ENCODE measurements around the gene SLC22A13. TPM values are rescaled to one million over a fixed set of nuclear protein-coding genes. Genes with fewer than 3 reads are reported as not detected.
A peak's percentile ranks its signal among the peaks of the same experiment; 100 is the strongest.

The SLC22A13 gene
- total and polyA plus RNA-seq, 9 of the 15 experiments (the other 6 are each of a cell fraction or from before 2014, with no cell fraction given) = 0.09 to 0.49 (median 0.17) TPM; not detected in 3

- peaks cover 6 to 14% of the 10 kb centered on the region in 2 experiments; a peak in 3 of 5 replicates for H3K4me1 ChIP-seq (replicated peaks in 1 of 2; ENCODE audit: control insufficient read depth in 2 of 2, insufficient read depth in 2 of 2, low read length in 2 of 2)
- no TSS peak for BruUV-seq (replicated peaks)
- TF ChIP-seq TRIM25 (IDR thresholded peaks at IDR 0.05; ENCODE audit: borderline replicate concordance) (no peak), HNRNPH1 (optimal IDR thresholded peaks at IDR 0.05; ENCODE audit: low read depth, low read length) (no peak)
- no peak overlapping the region for H3K9ac ChIP-seq (ENCODE audit: insufficient read depth in 1 of 2, low read depth in 2 of 2, low read length in 2 of 2)
- DNase-seq (ENCODE audit: extremely low read depth in 1 of 4, low spot score in 3 of 4) (no peak), FAIRE-seq (no peak), ATAC-seq (no peak)
- 32% methylated on average over 3 of the region's 3 CpGs for WGBS (ENCODE audit: insufficient coverage, low coverage, missing lambda C conversion rate)
- H3K36me3 ChIP-seq (ENCODE audit: control insufficient read depth, insufficient read depth, low read length) = no peaks in the 10 kb centered on the region
- no peak overlapping the region for H3K27ac ChIP-seq (ENCODE audit: extremely low read depth, low read depth, low read length)
- H3K79me2 ChIP-seq (ENCODE audit: control insufficient read depth, insufficient read depth, low read length) = no peaks in the 10 kb centered on the region
- peaks cover 0 to 7% of the 10 kb centered on the region in 2 experiments; a peak in 2 of 5 replicates for H3K27me3 ChIP-seq (ENCODE audit: control insufficient read depth in 2 of 2, insufficient read depth in 2 of 2, low read length in 2 of 2)
- no peak overlapping the region for H3K4me3 ChIP-seq
- intact Hi-C loops (cut with micrococcal nuclease) (no loop called here), in situ Hi-C loops (cut with MboI) (no loop called here)
- H3K9me1 ChIP-seq (ENCODE audit: control insufficient read depth, insufficient read depth, low read length) = peaks cover 3% of the 10 kb centered on the region
- POLR2A ChIA-PET = no interaction called here
- no peak overlapping the region for H2AFZ ChIP-seq (ENCODE audit: low read depth, low read length)
- H4K20me1 ChIP-seq (replicated peaks; ENCODE audit: control insufficient read depth, insufficient read depth, low read length) = no peaks in the 10 kb centered on the region
- no peak overlapping the region for H3K4me2 ChIP-seq (ENCODE audit: insufficient read depth, low read length)
- CTCF ChIA-PET (ENCODE audit: low intra/inter-chr PET ratio) = interaction anchor here (0.6 kb wide), 1 partner anchor 573 kb away, joined by 3 read pairs; no protein-coding TSS in a partner anchor
- no peaks in the 10 kb centered on the region for H3K9me3 ChIP-seq (replicated peaks; ENCODE audit: control insufficient read depth, insufficient read depth, low read depth, low read length)
These were observed 5.0 kb downstream of the SLC22A13 start for GRCh38 chr3:38270606-38271005.

GRCh38 chr3:38271553-38271952, 5.9 kb downstream of the SLC22A13 start:
- FAIRE-seq (no peak), ATAC-seq (no peak), DNase-seq (ENCODE audit: extremely low read depth in 1 of 4, low spot score in 3 of 4) (no peak)
- Histone ChIP-seq H3K9ac (ENCODE audit: insufficient read depth in 1 of 2, low read depth in 2 of 2, low read length in 2 of 2) (no peak overlapping the region), H3K9me1 (ENCODE audit: control insufficient read depth, insufficient read depth, low read length) (peaks cover 3% of the 10 kb centered on the region), H3K27me3 (ENCODE audit: control insufficient read depth in 2 of 2, insufficient read depth in 2 of 2, low read length in 2 of 2) (no peaks in the 10 kb centered on the region; a peak in 2 of 5 replicates), H3K4me2 (ENCODE audit: insufficient read depth, low read length) (no peak overlapping the region), H3K27ac (ENCODE audit: extremely low read depth, low read depth, low read length) (no peak overlapping the region), H4K20me1 (replicated peaks; ENCODE audit: control insufficient read depth, insufficient read depth, low read length) (no peaks in the 10 kb centered on the region), H3K4me3 (no peak overlapping the region), H2AFZ (ENCODE audit: low read depth, low read length) (no peak overlapping the region), H3K4me1 (replicated peaks in 1 of 2; ENCODE audit: control insufficient read depth in 2 of 2, insufficient read depth in 2 of 2, low read length in 2 of 2) (peaks cover 6 to 14% of the 10 kb centered on the region in 2 experiments; a peak in 3 of 5 replicates), H3K79me2 (ENCODE audit: control insufficient read depth, insufficient read depth, low read length) (no peaks in the 10 kb centered on the region), H3K36me3 (ENCODE audit: control insufficient read depth, insufficient read depth, low read length) (no peaks in the 10 kb centered on the region), H3K9me3 (replicated peaks; ENCODE audit: control insufficient read depth, insufficient read depth, low read depth, low read length) (no peaks in the 10 kb centered on the region)
- ChIA-PET POLR2A (interaction anchor here (0.5 to 0.7 kb wide), 4 partner anchors 10 to 882 kb away, joined by 3 read pairs; no protein-coding TSS in a partner anchor), CTCF (ENCODE audit: low intra/inter-chr PET ratio) (no interaction called here)
- no TSS peak for BruUV-seq (replicated peaks)
- 22% methylated on average over 5 of the region's 5 CpGs for WGBS (ENCODE audit: insufficient coverage, low coverage, missing lambda C conversion rate)
- in situ Hi-C loops (cut with MboI) = no loop called here
- TF ChIP-seq NR0B1 (IDR thresholded peaks at IDR 0.05; ENCODE audit: partially characterized antibody) (no peak), ZNF316 (IDR thresholded peaks at IDR 0.05) (peak; percentile 89), C11orf30 (IDR thresholded peaks at IDR 0.05; ENCODE audit: low read depth) (peak; percentile 85), MAFK (IDR thresholded peaks at IDR 0.05; ENCODE audit: low read length) (peak; percentile 94), MAFG (tag; conservative IDR thresholded peaks at IDR 0.05) (peak; percentile 83), MAFF (IDR thresholded peaks at IDR 0.05; ENCODE audit: low read length) (peak; percentile 90), TFE3 (CRISPR knock-in tag; IDR thresholded peaks at IDR 0.05) (peak; percentile 32), PHF20 (IDR thresholded peaks at IDR 0.05; ENCODE audit: partially characterized antibody) (no peak)
- intact Hi-C loops (cut with micrococcal nuclease) = no loop called here

All from K562 (cell line).